HG03135 (cell line): ENCODE data around the gene NME7.

Experiments
- ATAC-seq: cut with Tn5 transposase; IDR thresholded peaks from one replicate; pipeline ENCODE4 v1.9.1; 2021; ENCODE audit warnings: mild to moderate bottlenecking, moderate library complexity; ENCODE audit not compliant: unreplicated experiment

NME7 gene

DNA sequence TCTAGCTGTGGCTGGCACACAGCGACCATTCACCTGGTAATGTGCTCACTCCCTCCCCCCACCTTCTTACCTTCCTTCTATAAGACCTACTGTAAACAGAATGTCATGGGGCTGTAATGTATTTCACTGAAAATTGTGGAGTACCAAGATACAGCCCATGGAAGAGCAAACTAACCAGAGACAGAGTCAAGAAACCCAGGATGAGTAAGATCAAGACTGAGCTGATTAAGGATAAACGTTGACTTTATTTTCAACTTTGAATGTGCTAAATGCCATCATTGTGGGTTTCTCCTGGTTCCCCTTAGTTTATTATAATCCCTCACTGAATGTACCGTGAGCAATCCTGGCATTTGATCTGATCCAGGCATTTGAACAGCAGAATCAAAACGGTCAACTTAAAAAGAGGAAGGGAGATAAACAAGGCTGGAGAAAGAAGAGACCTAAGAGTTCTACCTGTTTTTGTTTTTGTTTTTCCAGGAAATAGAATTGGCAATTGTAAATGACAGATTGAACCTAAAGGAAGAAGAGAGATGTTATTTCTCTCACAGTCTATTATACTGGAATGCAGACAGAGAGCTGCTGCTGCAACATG is 277.2 kb downstream of the NME7 start:
- no peak for ATAC-seq

DNA sequence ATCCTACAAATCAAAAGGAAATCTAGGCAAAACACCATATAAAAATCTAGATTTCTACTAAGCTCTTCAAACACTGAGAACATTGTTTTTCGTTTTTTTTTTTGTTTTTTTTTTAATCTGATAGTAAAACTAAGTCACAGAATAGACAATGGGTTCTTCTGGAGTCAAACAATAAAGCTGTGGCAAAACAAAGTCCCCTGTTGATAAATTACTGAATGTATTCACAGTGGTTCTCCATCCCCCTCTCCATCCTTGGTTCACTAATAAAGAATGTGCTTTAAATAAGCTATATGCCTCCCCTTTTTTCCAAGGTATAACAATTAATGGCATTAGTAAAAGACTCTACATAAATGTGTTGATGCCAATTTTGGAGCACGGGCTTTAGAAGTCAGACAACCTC is 277.8 kb downstream of the NME7 start:
- no peak for ATAC-seq

DNA sequence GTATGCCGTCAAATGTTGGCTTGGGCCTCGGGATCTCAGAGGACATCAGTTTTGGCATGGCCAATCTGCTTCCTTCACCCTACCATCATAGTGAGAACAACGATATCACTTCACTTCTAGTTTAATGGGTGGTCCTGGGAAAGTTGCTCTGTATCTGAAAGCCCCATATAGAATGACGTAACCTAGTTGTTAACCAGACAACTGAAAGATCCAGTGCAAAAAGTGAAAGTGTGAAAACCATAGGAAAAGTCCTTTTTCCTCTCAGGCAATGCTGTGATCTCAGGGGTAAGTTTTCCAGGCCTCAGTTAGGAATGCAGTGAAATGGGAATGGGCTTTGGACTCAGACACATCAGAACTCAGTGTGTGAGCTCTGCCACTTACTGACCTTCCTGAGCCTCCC is 279.7 kb downstream of the NME7 start:
- no peak for ATAC-seq

DNA sequence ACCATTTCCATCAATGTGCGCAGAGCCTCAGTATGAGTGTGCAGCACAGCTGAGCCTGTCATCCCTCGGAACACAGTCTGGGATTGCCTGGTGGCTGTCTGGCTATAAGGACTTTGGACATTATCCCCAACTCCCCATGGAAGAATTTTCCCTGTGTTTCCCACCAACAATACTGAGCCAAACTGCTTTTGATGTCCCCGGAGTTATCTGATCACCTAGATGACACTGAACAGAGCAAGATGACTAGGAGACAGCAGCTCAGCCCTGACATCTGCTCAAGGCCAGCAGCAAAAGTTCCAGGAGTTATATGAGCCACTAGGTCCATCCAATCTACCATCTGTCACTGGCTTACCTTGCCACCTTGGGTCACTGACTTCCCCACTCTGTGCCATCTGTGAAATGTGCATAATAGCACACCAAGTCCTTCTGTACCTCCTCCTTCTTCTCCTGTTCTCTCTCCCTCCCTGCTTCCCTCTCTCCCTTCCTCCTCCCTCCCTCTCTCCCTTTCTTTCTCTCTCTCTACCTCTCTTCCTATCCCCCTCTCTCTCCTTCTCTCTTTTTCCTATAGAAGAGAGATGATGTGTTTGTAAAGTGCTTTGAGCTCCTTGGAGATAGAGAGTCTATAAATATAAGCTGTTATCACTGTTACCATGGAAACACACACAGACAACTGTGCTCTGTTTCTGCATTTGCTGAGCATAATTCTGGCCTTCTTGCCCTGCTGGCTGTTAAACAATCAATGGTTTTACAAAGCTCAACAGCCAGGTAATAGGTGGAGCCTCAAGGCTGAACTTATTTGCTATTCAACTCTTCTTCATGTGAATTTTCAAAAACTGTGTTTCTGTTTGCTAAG is 280.8 kb downstream of the NME7 start:
- ATAC-seq, result no peak

DNA sequence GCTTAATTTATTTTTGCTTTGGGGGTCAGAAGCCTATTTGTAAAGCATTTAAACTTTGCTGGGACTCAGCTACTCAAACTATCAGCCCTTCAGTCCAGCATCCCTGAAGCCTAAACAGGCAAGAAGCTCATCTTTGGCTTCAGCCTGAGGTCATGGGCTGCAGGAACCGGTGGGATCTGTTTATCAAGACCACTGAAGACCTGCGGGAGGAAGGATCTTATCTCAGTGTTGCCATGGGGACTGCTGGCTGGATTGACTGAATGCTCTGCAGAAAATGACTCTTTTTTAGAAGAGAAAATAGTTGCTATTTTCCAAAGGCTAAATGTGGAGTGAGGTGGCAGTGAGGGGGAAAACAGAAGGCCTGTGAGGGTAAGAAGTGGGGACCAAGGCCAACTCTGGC is 281.7 kb downstream of the NME7 start:
- ATAC-seq, result no peak
